Cerebellar cortex (tissue), 1 donor: Measurements from ENCODE around the gene RPS3A.
"Not testable (repeated sequence)": the region's sequence is repeated elsewhere in the genome, so short reads cannot be mapped to it uniquely, and the experiment has no call there.

Experiments used
- DNase-seq: peaks from one replicate; pipeline ENCODE4 v3.0.0-alpha.2; 2015; ENCODE audit warnings: low spot score

RPS3A gene

DNA sequence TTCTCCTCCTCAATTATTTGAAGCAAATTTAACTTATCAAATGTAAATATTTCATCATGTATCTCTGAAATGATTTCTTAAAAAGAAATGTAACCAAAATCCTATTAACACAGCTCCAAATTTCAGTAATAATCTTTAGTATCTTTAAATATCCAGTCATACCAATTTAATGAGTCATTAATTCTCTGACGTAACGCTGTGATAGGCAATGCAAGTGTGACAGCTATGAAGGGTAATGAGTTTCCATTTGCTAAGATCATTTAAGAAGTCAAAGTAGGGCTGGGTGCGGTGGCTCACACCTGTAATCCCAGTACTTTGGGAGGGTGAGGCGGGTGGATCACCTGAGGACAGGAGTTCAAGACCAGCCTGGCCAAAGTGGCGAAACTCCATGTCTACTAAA, 15.6 kb downstream of the RPS3A start:
- DNase-seq = no peak

DNA sequence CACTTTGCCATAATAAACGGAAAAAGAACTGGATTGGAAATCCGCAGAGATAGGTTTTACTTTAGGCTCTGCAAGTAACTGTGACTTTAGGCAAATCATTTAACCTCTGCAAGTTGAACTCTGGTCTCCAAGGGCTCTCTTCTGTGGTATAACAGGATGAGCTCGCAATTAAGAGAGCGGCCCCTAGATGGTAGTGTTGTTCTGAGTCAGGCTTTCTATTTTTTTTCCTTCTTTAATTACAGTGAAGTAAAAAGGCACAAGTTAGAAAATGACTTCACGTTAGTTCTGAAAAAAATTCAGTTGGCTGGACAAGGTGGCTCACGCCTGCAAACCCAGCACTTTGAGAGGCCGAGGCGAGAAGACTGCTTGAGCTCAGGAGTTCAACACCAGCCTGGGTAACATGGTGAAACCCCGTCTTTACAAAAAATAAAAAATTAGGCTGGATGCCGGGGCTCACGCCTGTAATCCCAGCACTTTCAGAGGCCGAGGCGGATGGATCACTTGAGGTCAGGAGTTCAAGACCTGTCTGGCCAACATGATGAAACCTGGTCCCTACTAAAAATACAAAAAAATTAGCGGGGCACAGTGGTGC, 18.0 kb downstream of the RPS3A start:
- DNase-seq = peak; percentile 81

DNA sequence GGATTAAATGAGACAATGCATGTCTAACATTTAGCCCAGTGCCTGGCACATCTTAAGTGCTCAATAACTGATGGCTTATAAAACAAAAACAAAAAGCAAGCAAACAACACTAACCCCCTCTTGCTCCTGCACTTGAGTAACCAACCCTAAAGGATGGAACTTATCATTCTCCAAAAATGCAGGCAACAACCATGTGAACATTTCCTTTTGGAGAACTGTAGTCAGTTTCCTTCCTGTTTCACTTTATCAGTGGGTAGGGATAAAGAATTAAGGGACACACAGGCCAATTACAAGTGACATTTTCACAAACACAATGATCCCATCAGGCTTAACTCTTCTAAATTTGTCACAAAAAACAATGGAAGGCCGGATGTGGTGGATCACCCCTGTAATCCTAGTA, 30.4 kb downstream of the RPS3A start:
- no peak for DNase-seq

DNA sequence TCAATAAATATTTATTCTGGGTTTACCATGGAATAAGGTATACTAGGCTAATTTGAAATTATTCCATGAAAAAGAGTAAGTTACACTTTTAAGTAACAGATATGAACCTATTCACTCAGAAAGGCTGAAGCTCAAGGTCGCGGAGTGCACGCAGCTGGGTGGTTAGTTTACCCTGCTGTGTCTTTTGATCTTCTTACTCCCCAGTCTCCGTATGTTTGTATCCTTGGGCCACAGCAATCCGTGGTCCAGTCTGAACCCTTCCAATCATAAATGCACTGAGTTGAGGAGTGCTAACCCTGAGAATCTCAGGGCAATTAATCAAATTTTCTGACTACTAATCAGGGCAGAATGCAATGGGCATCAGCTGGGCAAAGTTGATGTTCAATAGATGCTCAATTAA, 33.9 kb downstream of the RPS3A start:
- DNase-seq = no peak

DNA sequence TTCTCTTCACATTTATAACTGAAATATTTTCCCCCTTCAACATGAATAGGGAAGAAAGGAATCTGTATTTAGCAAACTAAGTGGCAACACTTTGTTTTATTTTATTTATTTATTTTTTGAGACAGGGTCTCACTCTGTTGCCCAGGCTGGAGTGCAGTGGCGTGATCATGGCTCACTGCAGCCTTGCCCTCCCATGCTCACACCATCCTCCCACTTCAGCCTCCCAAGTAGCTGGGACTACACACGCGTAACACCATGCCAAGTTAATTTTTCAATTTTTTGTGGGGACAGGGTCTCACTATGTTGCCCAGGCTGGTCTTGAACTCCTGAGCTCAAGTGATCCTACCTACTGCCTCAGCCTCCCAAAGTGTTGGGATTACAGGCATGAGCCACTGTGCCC, 36.6 kb downstream of the RPS3A start:
- DNase-seq = not testable (repeated sequence)

DNA sequence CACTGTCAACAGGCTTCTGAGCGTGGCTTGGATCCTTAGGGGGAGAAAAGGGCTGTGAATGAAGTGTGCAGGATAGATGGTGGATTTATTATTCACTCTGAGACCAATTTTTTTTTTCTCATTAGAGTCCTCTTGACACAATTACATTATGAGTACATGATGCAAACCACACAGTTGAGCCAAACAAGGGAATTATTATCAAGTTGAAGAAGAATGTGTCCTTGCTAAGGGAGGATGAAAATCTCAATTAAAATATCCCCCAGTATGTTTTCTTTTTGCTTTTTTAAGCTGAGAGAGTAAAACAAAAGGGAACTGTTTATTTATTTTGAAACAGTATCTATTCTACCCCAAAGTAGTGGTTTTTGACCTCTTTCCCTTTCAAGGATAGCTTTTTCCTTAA, 40.4 kb downstream of the RPS3A start:
- no peak for DNase-seq

DNA sequence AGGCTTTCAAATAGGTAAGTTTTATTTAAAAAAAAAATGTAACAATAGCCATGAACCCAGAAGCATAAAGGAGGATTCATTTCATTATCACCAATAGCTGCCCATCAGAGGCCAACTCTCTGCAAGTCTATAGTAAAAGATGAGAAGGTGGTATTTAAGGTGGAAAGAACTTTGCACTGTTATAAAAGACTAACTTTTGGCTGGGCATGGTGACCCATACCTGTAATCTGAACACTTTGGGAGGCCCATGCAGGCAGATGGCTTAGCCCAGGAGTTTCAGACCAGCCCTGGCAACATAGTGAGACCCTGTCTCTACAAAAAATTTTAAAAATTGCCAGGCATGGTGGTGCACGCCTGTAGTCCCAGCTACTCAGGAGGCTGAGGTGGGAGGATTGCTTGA, 43.3 kb downstream of the RPS3A start:
- no peak for DNase-seq

DNA sequence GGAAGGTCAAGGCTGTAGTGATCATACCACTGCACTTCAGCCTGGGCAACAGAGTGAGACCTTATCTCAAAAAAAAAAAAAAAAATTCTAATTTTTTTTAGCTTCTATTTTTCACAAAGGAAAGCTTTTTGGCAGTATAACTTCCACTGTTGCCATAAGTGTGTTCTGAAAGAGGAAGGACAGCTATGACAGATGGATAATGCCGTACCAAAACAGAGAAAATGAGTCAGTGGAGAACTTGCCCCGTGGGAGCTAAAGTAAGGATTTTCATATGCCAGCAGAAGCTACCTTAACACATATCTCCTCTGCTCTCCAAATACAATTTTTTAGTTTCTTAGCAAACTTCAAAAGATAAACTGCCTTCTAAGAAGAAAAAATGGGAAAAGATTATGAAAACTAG, 43.7 kb downstream of the RPS3A start:
- DNase-seq = no peak

DNA sequence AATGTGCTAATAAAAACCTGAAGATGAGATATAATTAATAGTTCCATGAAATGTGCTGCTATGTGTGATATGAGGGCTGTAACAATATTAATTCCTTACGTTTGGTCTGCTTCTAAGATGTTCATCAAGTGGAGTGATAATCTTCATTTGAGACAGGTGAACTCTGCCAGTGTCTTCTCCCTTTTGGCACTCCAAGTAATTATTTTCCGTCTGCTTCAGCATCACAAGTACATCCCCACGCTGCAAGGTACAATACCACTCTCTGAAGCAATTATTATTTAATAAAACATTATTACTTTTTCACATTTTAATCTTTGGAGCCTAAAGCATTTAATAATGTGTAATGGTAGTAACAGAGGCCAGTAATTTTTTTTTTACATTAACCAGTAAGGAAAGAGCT, 44.4 kb downstream of the RPS3A start:
- no peak for DNase-seq

DNA sequence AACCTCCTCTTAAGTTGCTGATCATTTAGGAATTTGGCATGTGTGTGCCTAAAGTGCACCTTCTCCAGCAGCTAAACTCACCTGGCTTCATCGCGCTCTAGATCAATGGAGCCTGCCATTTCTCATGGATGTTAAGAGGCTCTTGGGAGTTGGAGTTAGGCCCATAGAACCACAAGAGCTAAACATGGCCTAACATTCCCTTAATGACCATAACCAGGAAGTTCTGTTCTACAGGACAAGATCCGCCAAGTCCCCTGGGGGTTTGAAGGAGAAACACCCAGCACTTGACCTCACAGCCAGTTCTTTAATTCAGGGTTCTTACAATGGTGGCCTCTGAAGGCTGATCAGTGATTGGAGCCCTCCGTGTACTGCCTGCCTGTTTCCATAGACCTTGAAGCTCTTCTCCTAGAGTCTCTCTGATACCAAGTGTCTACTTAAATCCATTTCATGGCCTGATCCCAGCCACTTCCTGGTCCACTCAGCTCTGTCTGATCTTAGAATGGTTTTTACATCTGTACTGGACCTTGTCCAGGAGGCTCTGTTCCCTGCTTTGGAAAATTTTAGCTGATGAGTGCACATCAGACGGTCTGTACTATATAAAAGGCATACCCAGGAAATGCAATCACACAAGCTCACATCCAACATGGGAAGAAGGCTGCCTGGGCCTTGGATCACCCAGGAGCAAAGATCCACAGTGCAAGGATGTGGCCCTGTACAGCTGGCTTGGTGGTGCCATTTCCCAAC, 45.1 kb downstream of the RPS3A start:
- DNase-seq = no peak

DNA sequence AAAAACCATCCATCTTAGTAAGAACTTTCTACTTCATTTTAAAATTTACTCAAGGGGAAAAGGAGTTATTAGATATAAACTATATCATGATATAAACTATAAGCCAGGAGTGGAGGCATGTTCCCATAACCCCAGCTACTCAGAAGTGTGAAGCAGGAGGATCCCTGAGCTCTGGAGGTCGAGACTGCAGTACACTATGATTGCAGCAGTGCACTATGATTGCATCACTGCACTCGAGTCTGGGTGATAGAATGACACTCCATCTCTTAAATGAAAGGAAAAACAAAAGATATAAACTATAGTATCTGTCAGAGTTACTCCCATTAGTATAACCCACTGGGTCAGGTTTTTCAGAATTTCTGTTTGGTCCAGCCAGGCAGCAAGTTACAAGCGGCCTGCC, 47.6 kb downstream of the RPS3A start:
- no peak for DNase-seq

DNA sequence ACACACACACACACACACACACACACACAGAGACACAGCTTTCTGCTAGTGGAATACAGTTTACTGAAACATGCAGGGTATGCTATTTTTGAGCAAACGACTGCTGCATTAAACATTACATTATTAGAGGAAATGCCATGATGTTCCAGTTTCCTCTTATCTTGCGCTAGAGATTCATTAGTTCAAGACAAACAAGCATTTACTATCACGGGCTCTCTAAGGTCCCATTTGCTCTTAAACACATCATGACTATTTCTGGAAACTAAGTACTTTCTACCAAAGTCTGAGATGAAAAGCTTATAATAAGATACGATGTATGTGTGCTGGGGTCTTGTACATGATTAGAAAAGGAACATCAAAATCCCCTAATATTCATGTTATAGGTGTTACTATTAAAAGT, 48.8 kb downstream of the RPS3A start:
- no peak for DNase-seq

DNA sequence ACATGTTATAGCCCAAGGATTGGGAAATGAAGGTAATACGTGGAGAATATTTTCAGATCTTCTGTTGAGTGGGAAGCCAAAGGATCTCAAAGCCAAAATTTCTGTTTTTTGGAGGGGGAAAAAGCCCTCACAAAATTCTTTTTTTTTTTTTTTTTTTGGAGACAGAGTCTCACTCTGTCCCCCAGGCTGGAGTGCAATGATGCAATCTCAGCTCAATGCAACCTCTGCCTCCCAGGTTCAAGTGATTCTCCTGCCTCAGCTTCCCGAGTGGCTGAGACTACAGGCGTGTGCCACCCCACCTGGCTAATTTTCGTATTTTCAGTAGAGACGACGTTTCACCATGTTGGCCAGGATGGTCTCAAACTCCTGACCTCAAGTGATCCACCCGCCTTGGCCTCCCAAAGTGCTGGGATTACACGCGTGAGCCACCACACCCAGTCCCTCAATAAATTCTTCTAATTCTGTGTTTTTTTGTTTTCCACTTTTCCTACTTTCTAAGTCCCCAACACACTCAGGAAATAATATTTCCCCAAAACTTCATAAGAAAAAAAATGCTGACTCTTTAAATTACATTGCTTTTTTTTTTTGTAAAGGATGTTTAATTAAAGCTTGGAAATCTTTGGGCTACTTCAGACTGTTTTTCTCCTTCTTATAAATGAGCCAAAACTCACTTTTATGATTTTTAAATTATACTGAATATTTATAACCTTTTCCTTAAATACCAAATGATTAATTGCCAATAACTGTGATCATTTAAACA, 51.6 kb downstream of the RPS3A start:
- no peak for DNase-seq

DNA sequence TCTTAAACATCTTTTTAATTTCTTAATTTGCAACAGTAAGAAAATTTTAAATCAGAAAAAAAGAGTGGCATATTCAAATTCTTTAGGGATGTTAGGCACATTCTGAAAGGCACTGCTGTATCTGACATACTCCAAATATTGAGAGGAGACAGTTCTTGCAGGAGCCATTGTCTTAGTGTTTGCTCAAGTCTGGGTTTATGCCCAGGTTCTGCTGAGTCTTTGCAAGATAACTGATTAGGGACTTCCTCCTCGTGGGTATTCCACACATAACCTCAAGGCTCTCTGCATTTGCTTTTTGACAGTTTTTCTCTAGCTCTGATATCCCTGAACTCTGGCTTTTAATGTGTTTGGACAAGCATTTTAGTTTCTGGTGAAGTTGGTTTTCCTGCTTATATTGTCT, 52.6 kb downstream of the RPS3A start:
- DNase-seq = no peak

DNA sequence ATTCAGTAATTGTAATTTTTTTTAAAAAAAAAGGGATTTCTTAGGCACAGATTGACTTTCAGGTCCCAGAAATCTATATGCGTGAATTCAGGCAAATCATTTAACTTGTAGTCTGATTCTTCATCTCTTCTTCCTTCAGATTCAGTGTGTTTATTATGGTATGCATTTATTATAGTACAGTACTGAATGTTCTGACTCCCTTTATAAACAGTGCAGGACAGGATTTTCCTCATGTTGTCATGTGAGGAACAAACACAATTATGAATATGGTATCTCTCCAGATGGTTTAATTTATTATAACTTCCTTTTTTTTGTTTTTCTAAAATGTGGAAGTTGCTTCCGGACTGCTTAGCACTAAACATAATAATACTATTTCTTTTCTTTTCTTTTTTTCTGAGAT, 54.2 kb downstream of the RPS3A start:
- no peak for DNase-seq
